Transverse colon (tissue), 4 donors: Measurements from ENCODE around the gene WNT11.

ENCODE experiments used
- POLR2A ChIP-seq: fragments of 450-650 bp; IDR thresholded peaks from one replicate; pipeline ENCODE4 v1.6.1; 2016; ENCODE audit warnings: antibody characterized with exemption, mild to moderate bottlenecking, moderate library complexity
- POLR2AphosphoS5 ChIP-seq, 3 donors: sonication (generic); formaldehyde crosslinking; IDR thresholded peaks; one replicate each; pipeline ENCODE4 v1.6.1; 2016; ENCODE audit warnings: antibody characterized with exemption in 3 of 3
- TF ChIP-seq, protein P1 (sequence below), 5 experiments: fragments of 200-600 bp in 3 of 5; fragments of 450-650 bp in 2 of 5; sonication (generic) in 3 of 5; IDR thresholded peaks; 1 replicate in 2 of 5; 2 replicates in 3 of 5; pipeline ENCODE4 v1.5.1; 2016 to 2017; ENCODE audit warnings: antibody characterized with exemption in 5 of 5, inconsistent platforms in 3 of 5, mild to moderate bottlenecking in 2 of 5, moderate library complexity in 1 of 5

DNA sequence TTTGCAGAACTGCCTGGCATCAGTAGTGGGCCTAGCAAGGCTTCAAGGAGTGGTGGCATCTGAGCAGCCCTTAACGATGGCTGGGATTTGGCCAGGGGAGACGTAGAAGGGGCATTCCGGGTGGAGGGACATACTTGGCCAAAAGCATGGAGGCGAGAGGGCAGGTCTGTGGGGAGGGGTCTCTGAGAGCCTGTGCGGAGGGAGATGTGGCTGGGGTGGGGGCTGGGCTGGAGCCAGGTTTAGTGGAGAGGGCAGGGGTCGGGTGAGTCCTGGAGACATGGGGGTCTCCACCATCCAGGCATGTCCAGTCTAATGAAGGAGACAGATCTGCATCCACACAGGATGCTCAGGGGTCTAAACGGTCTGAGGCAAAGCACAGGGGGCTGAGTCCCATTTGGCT is 34.4 kb upstream of the WNT11 start:
- TF ChIP-seq, protein P1, sequence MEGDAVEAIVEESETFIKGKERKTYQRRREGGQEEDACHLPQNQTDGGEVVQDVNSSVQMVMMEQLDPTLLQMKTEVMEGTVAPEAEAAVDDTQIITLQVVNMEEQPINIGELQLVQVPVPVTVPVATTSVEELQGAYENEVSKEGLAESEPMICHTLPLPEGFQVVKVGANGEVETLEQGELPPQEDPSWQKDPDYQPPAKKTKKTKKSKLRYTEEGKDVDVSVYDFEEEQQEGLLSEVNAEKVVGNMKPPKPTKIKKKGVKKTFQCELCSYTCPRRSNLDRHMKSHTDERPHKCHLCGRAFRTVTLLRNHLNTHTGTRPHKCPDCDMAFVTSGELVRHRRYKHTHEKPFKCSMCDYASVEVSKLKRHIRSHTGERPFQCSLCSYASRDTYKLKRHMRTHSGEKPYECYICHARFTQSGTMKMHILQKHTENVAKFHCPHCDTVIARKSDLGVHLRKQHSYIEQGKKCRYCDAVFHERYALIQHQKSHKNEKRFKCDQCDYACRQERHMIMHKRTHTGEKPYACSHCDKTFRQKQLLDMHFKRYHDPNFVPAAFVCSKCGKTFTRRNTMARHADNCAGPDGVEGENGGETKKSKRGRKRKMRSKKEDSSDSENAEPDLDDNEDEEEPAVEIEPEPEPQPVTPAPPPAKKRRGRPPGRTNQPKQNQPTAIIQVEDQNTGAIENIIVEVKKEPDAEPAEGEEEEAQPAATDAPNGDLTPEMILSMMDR (IDR thresholded peaks at IDR 0.05), result no peak
- TF ChIP-seq POLR2A (no peak), POLR2AphosphoS5 (IDR thresholded peaks at IDR 0.05) (no peak)
